Mesothelial cell of epicardium (in vitro differentiated cells): ENCODE measurements around the gene XYLT1. TPM values are rescaled to one million over a fixed set of nuclear protein-coding genes. Genes with fewer than 3 reads are reported as not detected.

Experiments
- DNase-seq, 2 experiments: peaks; one replicate each; pipeline ENCODE4 v3.0.0; 2021; ENCODE audit warnings: low spot score in 2 of 2; ENCODE audit not compliant: unreplicated experiment in 2 of 2
- H3K27ac Mint-ChIP-seq: 2 replicates; pipeline ENCODE4 v1.8.0; 2021; ENCODE audit warnings: mixed read lengths
- H3K27me3 Mint-ChIP-seq: 2 replicates; pipeline ENCODE4 v1.8.0; 2021; ENCODE audit warnings: low read depth, mixed read lengths
- H3K36me3 Mint-ChIP-seq: 2 replicates; pipeline ENCODE4 v1.8.0; 2021; ENCODE audit warnings: mixed read lengths
- H3K4me1 Mint-ChIP-seq: 2 replicates; pipeline ENCODE4 v1.8.0; 2021; ENCODE audit warnings: mixed read lengths
- H3K4me3 Mint-ChIP-seq: 2 replicates; pipeline ENCODE4 v1.8.0; 2021; ENCODE audit warnings: mild to moderate bottlenecking, moderate library complexity, mixed read lengths
- H3K9me3 Mint-ChIP-seq: 2 replicates; pipeline ENCODE4 v1.8.0; 2021; ENCODE audit warnings: mixed read lengths
- total RNA-seq: library from RNA; stranded (reverse); gene quantifications from 3 replicates; pipeline ENCODE4 v1.2.1, GENCODE V29; 2021
- TF ChIP-seq, protein P1 (sequence below): fragments of 200-600 bp; sonication (generic); IDR thresholded peaks from one replicate; pipeline ENCODE4 v1.5.0; 2021; ENCODE audit warnings: antibody characterized with exemption; ENCODE audit not compliant: unreplicated experiment

XYLT1 gene
- total RNA-seq, 1 donor from 2014 or later, result 15.2 TPM

DNA sequence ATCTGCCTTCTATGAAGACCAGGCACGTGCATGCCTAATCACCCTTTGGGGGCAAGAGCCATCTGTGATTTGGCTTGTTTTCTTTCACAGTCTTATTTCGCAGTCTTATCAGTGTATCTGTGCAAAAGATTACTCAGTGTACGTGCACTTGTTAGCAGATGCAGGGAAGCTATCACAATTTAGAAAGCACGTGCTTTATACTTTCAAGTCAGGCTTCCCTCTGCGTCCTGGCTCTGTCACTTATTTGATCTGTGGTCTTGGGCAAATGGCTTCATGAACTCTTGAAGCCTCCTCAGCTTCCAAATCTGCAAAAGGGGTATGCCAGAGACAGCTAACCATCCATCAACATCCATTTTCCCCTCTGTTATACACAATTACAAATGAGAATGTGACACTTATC lies 246.4 kb downstream of the XYLT1 start:
- Mint-ChIP-seq H3K9me3 (no peaks in the 10 kb centered on the region), H3K27me3 (no peaks in the 10 kb centered on the region), H3K27ac (no peak overlapping the region), H3K4me3 (no peak overlapping the region), H3K4me1 (peaks cover 9% of the 10 kb centered on the region), H3K36me3 (no peaks in the 10 kb centered on the region)
- TF ChIP-seq, protein P1, sequence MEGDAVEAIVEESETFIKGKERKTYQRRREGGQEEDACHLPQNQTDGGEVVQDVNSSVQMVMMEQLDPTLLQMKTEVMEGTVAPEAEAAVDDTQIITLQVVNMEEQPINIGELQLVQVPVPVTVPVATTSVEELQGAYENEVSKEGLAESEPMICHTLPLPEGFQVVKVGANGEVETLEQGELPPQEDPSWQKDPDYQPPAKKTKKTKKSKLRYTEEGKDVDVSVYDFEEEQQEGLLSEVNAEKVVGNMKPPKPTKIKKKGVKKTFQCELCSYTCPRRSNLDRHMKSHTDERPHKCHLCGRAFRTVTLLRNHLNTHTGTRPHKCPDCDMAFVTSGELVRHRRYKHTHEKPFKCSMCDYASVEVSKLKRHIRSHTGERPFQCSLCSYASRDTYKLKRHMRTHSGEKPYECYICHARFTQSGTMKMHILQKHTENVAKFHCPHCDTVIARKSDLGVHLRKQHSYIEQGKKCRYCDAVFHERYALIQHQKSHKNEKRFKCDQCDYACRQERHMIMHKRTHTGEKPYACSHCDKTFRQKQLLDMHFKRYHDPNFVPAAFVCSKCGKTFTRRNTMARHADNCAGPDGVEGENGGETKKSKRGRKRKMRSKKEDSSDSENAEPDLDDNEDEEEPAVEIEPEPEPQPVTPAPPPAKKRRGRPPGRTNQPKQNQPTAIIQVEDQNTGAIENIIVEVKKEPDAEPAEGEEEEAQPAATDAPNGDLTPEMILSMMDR, result no peak
- DNase-seq, result no peak

DNA sequence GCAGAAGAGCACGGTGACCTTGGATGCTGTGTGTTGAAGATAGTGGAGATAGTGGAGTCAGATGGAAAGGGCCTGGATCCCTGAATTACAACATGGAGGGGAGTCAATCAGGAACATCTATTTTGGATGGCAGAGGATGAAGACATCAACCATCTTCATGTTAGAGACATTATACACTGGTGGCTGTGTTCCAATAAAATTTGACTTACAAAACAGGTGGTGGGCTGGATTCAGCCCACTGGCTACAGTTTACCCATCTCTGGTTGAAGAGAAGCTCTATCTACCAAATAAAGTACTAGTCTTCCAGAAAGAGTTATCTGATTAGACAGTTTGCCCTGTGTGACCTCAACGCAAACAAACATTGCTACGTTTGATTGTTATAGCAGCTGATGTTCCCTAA lies 247.2 kb downstream of the XYLT1 start:
- peaks cover 9% of the 10 kb centered on the region for H3K4me1 Mint-ChIP-seq
- H3K36me3 Mint-ChIP-seq, result no peaks in the 10 kb centered on the region
- no peak overlapping the region for H3K27ac Mint-ChIP-seq
- TF ChIP-seq, protein P1, result no peak
- no peak overlapping the region for H3K4me3 Mint-ChIP-seq
- H3K9me3 Mint-ChIP-seq, result no peaks in the 10 kb centered on the region
- no peaks in the 10 kb centered on the region for H3K27me3 Mint-ChIP-seq
- no peak for DNase-seq

DNA sequence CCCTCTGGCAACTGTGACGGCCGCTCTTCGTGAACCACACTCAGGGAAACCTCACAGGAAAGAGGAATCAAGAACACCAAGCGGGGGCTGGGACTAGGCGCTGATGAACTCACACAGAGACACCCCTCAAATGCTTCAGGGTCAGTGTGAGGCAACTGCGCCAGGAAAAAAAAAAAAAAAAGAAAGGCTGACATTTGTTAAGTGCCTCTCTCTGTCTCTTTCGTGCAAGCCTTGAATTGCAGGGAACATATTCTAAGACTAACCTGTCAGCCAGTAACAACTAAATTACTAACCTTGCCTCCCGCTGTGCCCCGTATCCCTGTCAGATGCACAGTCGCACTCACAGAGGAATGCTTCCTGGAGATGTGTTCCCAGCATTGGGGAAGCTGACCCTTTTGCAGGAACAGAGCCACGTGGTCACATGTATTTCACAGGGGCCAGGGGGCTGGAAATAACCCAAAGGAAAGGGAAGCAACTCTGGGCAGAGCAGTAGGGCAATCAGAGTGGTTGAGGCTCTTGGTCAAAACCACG lies 247.8 kb downstream of the XYLT1 start:
- H3K4me1 Mint-ChIP-seq, result peaks cover 9% of the 10 kb centered on the region
- no peaks in the 10 kb centered on the region for H3K27me3 Mint-ChIP-seq
- no peak overlapping the region for H3K4me3 Mint-ChIP-seq
- H3K27ac Mint-ChIP-seq, result no peak overlapping the region
- H3K36me3 Mint-ChIP-seq, result no peaks in the 10 kb centered on the region
- no peak for DNase-seq
- TF ChIP-seq, protein P1, result no peak
- H3K9me3 Mint-ChIP-seq, result no peaks in the 10 kb centered on the region

DNA sequence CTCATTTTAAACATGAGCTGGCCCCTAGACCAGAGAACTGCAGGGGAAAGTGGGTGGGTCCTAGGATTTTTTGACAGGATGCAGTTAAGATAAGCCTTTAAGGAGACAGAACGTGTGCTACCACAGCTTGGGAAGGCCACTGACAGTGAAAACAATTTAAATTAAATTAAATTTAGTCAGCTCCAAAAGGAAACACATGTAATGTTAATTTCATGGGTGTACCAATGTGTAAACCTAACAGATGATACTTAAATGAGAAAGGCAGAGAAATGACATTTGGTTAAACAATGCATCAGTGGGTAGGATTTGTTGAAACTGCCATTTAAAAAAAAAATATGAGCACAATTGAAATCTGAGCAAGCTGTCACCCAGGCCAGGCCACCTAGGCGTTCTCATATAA lies 250.8 kb downstream of the XYLT1 start:
- no peak overlapping the region for H3K4me3 Mint-ChIP-seq
- TF ChIP-seq, protein P1, result no peak
- H3K4me1 Mint-ChIP-seq, result peaks cover 5% of the 10 kb centered on the region
- no peak for DNase-seq
- no peaks in the 10 kb centered on the region for H3K27me3 Mint-ChIP-seq
- no peaks in the 10 kb centered on the region for H3K36me3 Mint-ChIP-seq
- H3K27ac Mint-ChIP-seq, result no peak overlapping the region
- no peaks in the 10 kb centered on the region for H3K9me3 Mint-ChIP-seq

DNA sequence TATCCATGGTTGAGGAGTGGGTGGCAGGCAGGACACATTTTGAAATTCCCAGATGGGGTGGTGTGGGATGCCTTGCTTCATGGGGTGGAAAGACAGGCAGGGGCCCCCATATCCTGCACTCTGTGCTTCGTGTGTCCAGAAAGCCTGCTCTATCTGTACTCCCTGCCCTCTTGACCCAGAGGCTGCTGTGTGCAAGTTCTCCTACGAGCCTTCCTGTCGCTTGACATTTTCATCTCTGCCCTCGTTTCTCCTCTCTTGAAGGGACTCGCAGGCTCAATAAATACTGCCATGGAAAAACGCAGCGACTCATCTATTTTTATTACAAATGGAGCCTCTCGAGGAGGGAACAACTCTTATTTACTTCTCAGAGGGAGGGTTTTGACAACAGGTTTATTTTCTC lies 254.8 kb downstream of the XYLT1 start:
- Mint-ChIP-seq H3K9me3 (peaks cover 9% of the 10 kb centered on the region), H3K36me3 (no peaks in the 10 kb centered on the region), H3K27me3 (no peaks in the 10 kb centered on the region), H3K4me3 (no peak overlapping the region), H3K27ac (no peak overlapping the region), H3K4me1 (no peaks in the 10 kb centered on the region)
- TF ChIP-seq, protein P1, result no peak
- no peak for DNase-seq

DNA sequence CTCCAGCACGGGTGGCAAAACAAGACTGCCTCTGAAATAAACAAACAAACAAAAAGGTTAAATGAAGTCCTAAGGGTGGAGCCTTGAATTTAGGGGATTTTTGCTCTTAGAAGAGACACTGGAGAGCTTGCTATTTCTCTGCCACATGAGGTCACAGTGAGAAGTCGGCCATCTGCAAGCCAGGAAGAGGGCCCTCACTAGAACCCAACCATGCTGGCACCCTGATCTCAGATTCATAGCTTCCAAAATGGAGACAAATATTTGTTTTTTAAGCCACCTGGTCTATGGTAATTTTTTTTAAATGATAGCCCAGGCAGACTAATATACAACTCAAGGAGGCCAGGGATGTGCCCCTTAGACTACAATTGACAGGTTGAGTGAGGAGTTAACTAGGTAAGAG lies 255.5 kb downstream of the XYLT1 start:
- DNase-seq, result no peak
- no peak overlapping the region for H3K4me3 Mint-ChIP-seq
- H3K36me3 Mint-ChIP-seq, result no peaks in the 10 kb centered on the region
- H3K27ac Mint-ChIP-seq, result no peak overlapping the region
- H3K4me1 Mint-ChIP-seq, result no peaks in the 10 kb centered on the region
- TF ChIP-seq, protein P1, result no peak
- H3K27me3 Mint-ChIP-seq, result no peaks in the 10 kb centered on the region
- peaks cover 9% of the 10 kb centered on the region for H3K9me3 Mint-ChIP-seq
